Transverse colon (tissue), 4 donors: Measurements from ENCODE around the gene FAM20C. TPM values are rescaled to one million over a fixed set of nuclear protein-coding genes. Genes with fewer than 3 reads are reported as not detected.

ENCODE experiments used
- DNase-seq: peaks from one replicate; pipeline ENCODE4 v3.0.0-alpha.2; 2019
- H3K27ac ChIP-seq, 4 donors: fragments of 200-600 bp; sonication (generic); 2 replicates each; pipeline ENCODE4 v1.5.1; 2016 to 2018; ENCODE audit warnings: inconsistent platforms in 4 of 4
- H3K27me3 ChIP-seq: fragments of 200-600 bp; sonication (generic); 2 replicates; pipeline ENCODE4 v1.5.1; 2017; ENCODE audit warnings: inconsistent platforms
- H3K36me3 ChIP-seq, 4 donors: fragments of 200-600 bp; sonication (generic); 2 replicates each; pipeline ENCODE4 v1.5.1; 2017 to 2019; ENCODE audit warnings: inconsistent platforms in 4 of 4
- H3K4me1 ChIP-seq, 4 donors: fragments of 200-600 bp; sonication (generic); 2 replicates each; pipeline ENCODE4 v1.5.1; 2017 to 2020; ENCODE audit warnings: inconsistent platforms in 4 of 4
- H3K4me3 ChIP-seq, 4 donors: fragments of 200-600 bp; sonication (generic); 1 replicate in 1 of 4; 2 replicates in 3 of 4; pipeline versions ENCODE4 v1.5.1 to v1.6.1; 2017 to 2019; ENCODE audit warnings: inconsistent platforms in 4 of 4
- H3K9me3 ChIP-seq, 2 donors: fragments of 200-600 bp; sonication (generic); 2 replicates each; pipeline ENCODE4 v1.5.1; 2017 to 2019; ENCODE audit warnings: inconsistent platforms in 2 of 2
- EP300 ChIP-seq: sonication (generic); formaldehyde crosslinking; IDR thresholded peaks from one replicate; pipeline ENCODE4 v1.6.1; 2017; ENCODE audit warnings: antibody characterized with exemption, low read depth
- POLR2A ChIP-seq: fragments of 450-650 bp; IDR thresholded peaks from one replicate; pipeline ENCODE4 v1.6.1; 2016; ENCODE audit warnings: antibody characterized with exemption, mild to moderate bottlenecking, moderate library complexity
- POLR2AphosphoS5 ChIP-seq, 3 donors: sonication (generic); formaldehyde crosslinking; IDR thresholded peaks; one replicate each; pipeline ENCODE4 v1.6.1; 2016; ENCODE audit warnings: antibody characterized with exemption in 3 of 3
- WGBS, 2 donors: methylation state at CpG; one replicate each; pipeline ENCODE4 v1.1.5; 2018; ENCODE audit warnings: low coverage in 1 of 2; 5-methylcytosine and 5-hydroxymethylcytosine counted together
- in situ Hi-C, 4 donors: fragments of 200-750 bp; cut with MboI; loops; one replicate each; pipeline versions ENCODE4 v1.15.0 to v1.15.1; 2017; ENCODE audit warnings: low sequenced_read_pairs in 3 of 4, low pct_ligation_motif_present in 1 of 4, low pct_unique_long_range_greater_than_20kb in 1 of 4
- intact Hi-C: fragments of 100-400 bp; cut with DNase I; formaldehyde crosslinking; loops from one replicate; pipeline ENCODE4 v1.15.1; 2023; ENCODE audit warnings: low total_unique reads
- total RNA-seq, 4 donors: library from RNA; depleted of rRNA; stranded (reverse); fragments of >200 nt; gene quantifications; one replicate each; pipeline ENCODE4 v1.1.0, GENCODE V29; 2016
- TF ChIP-seq, protein P1 (sequence below), 5 experiments: fragments of 200-600 bp in 3 of 5; fragments of 450-650 bp in 2 of 5; sonication (generic) in 3 of 5; IDR thresholded peaks; 1 replicate in 2 of 5; 2 replicates in 3 of 5; pipeline ENCODE4 v1.5.1; 2016 to 2017; ENCODE audit warnings: antibody characterized with exemption in 5 of 5, inconsistent platforms in 3 of 5, mild to moderate bottlenecking in 2 of 5, moderate library complexity in 1 of 5

FAM20C gene
- total RNA-seq, 4 donors from 2014 or later: 10.5 to 62.3 (median 23.5) TPM

DNA sequence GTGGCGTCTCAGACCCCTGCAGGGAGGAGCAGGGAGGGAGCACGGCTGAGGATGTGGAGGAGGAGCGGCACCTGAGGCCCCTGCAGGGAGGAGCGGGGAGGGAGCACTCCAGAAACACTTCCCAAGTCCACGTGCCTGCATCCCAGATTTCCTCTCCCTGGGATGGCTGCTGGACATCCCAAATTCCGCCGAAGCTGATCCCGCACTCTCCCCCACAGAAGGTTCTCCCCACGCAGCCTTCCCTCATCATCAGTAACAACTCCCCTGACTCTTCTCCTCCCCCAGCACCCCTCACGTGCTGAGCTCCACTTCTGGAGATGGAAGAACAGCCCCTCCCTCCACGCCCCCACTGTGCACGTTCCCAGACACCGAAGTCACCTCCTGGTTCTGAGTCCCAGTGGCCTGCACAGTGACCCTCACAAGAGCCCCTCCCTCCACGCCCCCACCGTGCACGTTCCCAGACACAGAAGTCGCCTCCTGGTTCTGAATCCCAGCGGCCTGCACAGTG lies 79.8 kb downstream of the FAM20C start:
- no peak overlapping the region for H3K4me3 ChIP-seq
- DNase-seq: no peak
- no peaks in the 10 kb centered on the region for H3K36me3 ChIP-seq
- no peak for TF ChIP-seq EP300
- TF ChIP-seq POLR2A: no peak
- WGBS, 2 donors: 83 to 87% methylated on average over 3 to 18 of the region's 18 CpGs
- intact Hi-C loops: no loop called here
- peaks cover 0 to 3% (median 0%) of the 10 kb centered on the region in 4 donors for H3K4me1 ChIP-seq
- in situ Hi-C loops: no loop called here
- H3K9me3 ChIP-seq: peaks cover 0 to 3% of the 10 kb centered on the region in 2 donors
- no peaks in the 10 kb centered on the region for H3K27me3 ChIP-seq
- H3K27ac ChIP-seq: no peak overlapping the region

DNA sequence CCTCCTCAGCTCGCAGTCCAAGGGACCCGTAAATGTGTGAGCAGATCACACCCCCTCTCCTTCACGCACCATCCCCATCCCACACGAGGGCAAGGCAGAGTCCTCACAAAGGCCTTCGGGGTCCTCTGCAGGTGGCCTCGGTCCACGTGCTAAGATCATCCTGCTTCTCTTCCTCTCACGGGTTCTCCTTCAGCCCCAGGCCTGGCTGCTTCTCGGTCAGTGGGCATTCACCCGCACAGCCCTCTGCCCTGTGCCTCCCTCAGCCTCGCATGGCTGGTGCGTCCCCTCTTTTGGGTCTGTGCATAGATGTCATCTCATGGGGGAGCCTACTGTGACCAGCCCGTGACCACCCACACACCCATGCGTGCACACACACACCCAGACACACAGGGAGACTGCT lies 80.3 kb downstream of the FAM20C start:
- intact Hi-C loops: no loop called here
- H3K4me3 ChIP-seq: no peak overlapping the region
- no peaks in the 10 kb centered on the region for H3K36me3 ChIP-seq
- TF ChIP-seq POLR2AphosphoS5 (IDR thresholded peaks at IDR 0.05) (no peak), EP300 (no peak), POLR2A (no peak)
- peaks cover 0 to 3% of the 10 kb centered on the region in 2 donors for H3K9me3 ChIP-seq
- H3K4me1 ChIP-seq: peaks cover 0 to 3% (median 0%) of the 10 kb centered on the region in 4 donors
- WGBS, 2 donors: 84% methylated on average over 14 of the region's 14 CpGs; no CpG with 5 or more reads in 1 of the 2 donors
- H3K27ac ChIP-seq: no peak overlapping the region
- H3K27me3 ChIP-seq: no peaks in the 10 kb centered on the region
- no peak for DNase-seq
- in situ Hi-C loops: no loop called here

DNA sequence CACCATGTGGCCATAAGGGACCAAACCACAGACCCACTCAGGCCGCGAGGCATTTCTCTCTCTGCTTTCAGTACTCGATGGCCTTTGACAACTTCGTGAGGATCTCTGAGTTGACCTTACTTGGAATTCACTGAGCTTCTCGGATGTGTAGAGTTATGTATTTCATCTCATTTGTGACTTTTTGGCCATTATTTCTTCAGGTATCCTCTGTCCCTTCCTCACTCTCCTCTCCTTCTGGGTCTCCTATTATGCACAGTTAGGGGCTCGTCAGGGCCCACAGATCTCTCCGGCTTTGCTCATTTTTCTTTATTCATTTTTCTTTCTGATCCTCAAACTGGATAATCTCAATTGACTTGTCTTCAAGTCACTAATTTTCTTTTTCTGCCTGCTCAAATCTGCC lies 81.0 kb downstream of the FAM20C start:
- WGBS, 2 donors: 88 to 93% methylated on average over 6 to 7 of the region's 7 CpGs
- in situ Hi-C loops: no loop called here
- Histone ChIP-seq H3K36me3 (no peaks in the 10 kb centered on the region), H3K4me1 (no peaks in the 10 kb centered on the region), H3K4me3 (no peak overlapping the region), H3K27me3 (no peaks in the 10 kb centered on the region), H3K9me3 (peaks cover 0 to 3% of the 10 kb centered on the region in 2 donors), H3K27ac (no peak overlapping the region)
- no peak for DNase-seq
- intact Hi-C loops: no loop called here
- TF ChIP-seq, protein P1, sequence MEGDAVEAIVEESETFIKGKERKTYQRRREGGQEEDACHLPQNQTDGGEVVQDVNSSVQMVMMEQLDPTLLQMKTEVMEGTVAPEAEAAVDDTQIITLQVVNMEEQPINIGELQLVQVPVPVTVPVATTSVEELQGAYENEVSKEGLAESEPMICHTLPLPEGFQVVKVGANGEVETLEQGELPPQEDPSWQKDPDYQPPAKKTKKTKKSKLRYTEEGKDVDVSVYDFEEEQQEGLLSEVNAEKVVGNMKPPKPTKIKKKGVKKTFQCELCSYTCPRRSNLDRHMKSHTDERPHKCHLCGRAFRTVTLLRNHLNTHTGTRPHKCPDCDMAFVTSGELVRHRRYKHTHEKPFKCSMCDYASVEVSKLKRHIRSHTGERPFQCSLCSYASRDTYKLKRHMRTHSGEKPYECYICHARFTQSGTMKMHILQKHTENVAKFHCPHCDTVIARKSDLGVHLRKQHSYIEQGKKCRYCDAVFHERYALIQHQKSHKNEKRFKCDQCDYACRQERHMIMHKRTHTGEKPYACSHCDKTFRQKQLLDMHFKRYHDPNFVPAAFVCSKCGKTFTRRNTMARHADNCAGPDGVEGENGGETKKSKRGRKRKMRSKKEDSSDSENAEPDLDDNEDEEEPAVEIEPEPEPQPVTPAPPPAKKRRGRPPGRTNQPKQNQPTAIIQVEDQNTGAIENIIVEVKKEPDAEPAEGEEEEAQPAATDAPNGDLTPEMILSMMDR (IDR thresholded peaks at IDR 0.05): no peak
- TF ChIP-seq POLR2AphosphoS5 (IDR thresholded peaks at IDR 0.05): no peak
- no peak for TF ChIP-seq EP300
- TF ChIP-seq POLR2A: no peak

DNA sequence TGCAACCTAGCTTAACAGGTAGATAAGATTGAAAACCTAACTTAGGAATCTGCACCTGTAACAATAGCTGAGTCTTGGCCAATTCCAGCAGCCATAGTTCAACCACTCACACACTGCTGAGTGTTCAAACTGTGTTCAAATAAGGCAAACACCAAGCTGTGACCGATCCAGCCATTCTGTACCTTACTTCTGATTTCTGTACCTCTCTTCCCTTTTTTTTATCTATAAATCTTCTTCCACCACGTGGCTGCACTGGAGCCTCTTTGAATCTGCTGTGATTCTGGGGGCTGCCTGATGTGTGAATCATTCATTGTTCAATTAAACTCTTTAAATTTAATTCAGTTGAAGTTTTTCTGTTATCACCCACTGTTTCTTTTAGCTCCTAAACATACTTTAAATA lies 81.9 kb downstream of the FAM20C start:
- Histone ChIP-seq H3K4me3 (no peak overlapping the region), H3K4me1 (no peaks in the 10 kb centered on the region), H3K27me3 (no peaks in the 10 kb centered on the region), H3K9me3 (peaks cover 0 to 3% of the 10 kb centered on the region in 2 donors), H3K27ac (no peak overlapping the region), H3K36me3 (no peaks in the 10 kb centered on the region)
- intact Hi-C loops (no loop called here), in situ Hi-C loops (no loop called here)
- no peak for DNase-seq
- 50 to 58% methylated on average over 2 of the region's 2 CpGs for WGBS, 2 donors
- TF ChIP-seq POLR2AphosphoS5 (IDR thresholded peaks at IDR 0.05): no peak
- no peak for TF ChIP-seq POLR2A
- TF ChIP-seq EP300: no peak
- TF ChIP-seq, protein P1 (IDR thresholded peaks at IDR 0.05): no peak

DNA sequence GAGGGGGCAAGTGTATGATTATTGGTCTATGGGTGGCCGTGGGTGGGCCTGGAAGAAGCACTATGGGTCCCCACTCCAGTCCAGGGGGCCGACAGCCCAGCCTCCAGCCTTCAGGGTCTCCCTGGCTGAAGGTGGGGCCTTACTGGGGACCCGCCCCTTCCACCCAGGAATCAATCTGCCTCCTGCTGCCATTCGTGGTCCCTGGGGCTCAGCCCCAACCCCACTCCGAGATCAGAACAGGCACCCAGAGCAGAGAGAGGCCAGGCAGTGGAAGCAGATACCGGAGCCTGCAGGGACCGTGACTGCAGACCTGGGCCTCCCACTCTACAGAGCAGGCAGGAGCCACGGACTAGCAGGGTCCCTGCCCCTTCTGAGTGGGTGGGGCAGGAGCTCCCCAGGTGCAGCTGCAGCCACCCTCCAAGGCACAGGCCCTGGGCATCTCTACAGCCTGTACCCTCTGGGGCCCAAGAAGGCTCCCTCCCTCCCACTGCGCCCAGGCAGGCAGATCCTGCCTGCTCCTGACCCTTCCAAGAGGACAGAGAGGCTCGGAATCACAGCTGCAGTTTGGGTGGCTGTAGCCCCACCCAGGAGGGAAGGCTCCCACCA lies 84.0 kb downstream of the FAM20C start:
- Histone ChIP-seq H3K27ac (no peak overlapping the region), H3K9me3 (peaks cover 0 to 3% of the 10 kb centered on the region in 2 donors), H3K4me1 (no peaks in the 10 kb centered on the region), H3K36me3 (no peaks in the 10 kb centered on the region), H3K4me3 (no peak overlapping the region), H3K27me3 (no peaks in the 10 kb centered on the region)
- WGBS, 2 donors: 74% methylated on average over 9 of the region's 10 CpGs; no CpG with 5 or more reads in 1 of the 2 donors
- no peak for DNase-seq
- in situ Hi-C loops (no loop called here), intact Hi-C loops (no loop called here)
- TF ChIP-seq POLR2AphosphoS5 (IDR thresholded peaks at IDR 0.05): no peak
- TF ChIP-seq, protein P1 (IDR thresholded peaks at IDR 0.05): no peak
- no peak for TF ChIP-seq POLR2A
- TF ChIP-seq EP300: no peak
